ENCODE data around the gene SIK1. TPM values are rescaled to one million over a fixed set of nuclear protein-coding genes. Genes with fewer than 3 reads are reported as not detected.

The SIK1 gene
- total RNA-seq, 1 experiment from 2014 or later = 5.7 TPM

DNA sequence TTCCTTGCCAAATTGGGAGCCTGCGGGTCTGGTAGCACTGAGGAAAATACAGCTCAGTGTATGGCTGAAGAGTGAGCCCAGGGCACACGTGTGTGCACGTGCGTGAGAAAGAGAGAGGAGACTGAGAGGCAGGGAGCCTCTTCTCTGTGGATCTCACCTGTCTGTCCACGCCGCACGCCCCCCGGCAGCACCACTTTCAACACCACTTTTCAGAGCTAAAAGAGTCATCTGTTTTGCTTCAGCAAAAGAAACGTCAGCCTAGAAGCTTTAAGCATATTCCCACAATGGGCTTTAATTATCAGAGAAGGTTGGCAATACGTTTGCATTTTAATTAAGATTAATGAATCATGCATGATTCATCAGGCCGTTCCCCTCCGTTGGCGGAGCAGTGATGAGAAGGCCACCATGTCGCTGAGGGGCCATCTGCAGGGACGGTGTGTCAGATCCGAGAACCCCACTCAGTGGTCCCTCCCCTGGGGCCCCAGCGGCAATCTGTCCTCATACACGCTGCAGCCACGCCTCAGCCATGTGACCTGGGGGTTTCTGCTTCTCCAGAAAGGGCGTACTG is 56.8 kb downstream of the SIK1 start:
- no peak overlapping the region for H4K8ac ChIP-seq (replicated peaks; ENCODE audit: insufficient read length, low read depth, low read length)
- H3K23ac ChIP-seq (ENCODE audit: insufficient read length, low read depth, low read length) = no peak overlapping the region
- no peak overlapping the region; the same call in 1 of the 2 replicates for H3K14ac ChIP-seq (ENCODE audit: insufficient read depth, low read length)
- peaks cover 23 to 33% of the 10 kb centered on the region in 2 experiments for H3K4me1 Mint-ChIP-seq
- peak overlapping the region; percentile 8 for H3K18ac ChIP-seq (ENCODE audit: insufficient read length, low read depth, low read length)
- H3K4me2 ChIP-seq (ENCODE audit: insufficient read depth, insufficient read length, low read length) = no peak overlapping the region
- H3K9me3 ChIP-seq (ENCODE audit: control insufficient read depth, low read depth, low read length) = no peaks in the 10 kb centered on the region
- no peaks in the 10 kb centered on the region for H3K27me3 ChIP-seq (ENCODE audit: insufficient read depth, low read length)
- no peaks in the 10 kb centered on the region for H3K79me1 ChIP-seq (ENCODE audit: insufficient read depth, low read depth, low read length, poor library complexity, severe bottlenecking)
- H3T11ph ChIP-seq (ENCODE audit: low read length) = no peak overlapping the region
- H3K56ac ChIP-seq (ENCODE audit: insufficient read length, low read depth, low read length) = no peak overlapping the region
- peaks cover 5% of the 10 kb centered on the region; the same call in 1 of the 2 replicates for H3K27me3 Mint-ChIP-seq (ENCODE audit: low read depth)
- H3K23me2 ChIP-seq (ENCODE audit: insufficient read length, low read depth, low read length, poor library complexity, severe bottlenecking) = no peaks in the 10 kb centered on the region
- H2BK20ac ChIP-seq (ENCODE audit: low read depth, low read length, poor library complexity, severe bottlenecking) = no peak overlapping the region
- WGBS (ENCODE audit: extremely low coverage, insufficient read length, low lambda C conversion rate) = no CpG with 5 or more reads among the region's 20 CpGs
- no peak overlapping the region for H2BK120ac ChIP-seq (ENCODE audit: low read depth, low read length, poor library complexity, severe bottlenecking)
- H3K36me3 Mint-ChIP-seq (ENCODE audit: insufficient read depth in 1 of 3, low read depth in 3 of 3) = no peaks in the 10 kb centered on the region; a peak in 1 of 7 replicates
- H4K91ac ChIP-seq (ENCODE audit: insufficient read length, low read depth, low read length) = no peak overlapping the region
- H3K4me1 ChIP-seq (ENCODE audit: insufficient read depth, low read length) = peaks cover 4% of the 10 kb centered on the region; the same call in 1 of the 2 replicates
- no peak overlapping the region for H4K5ac ChIP-seq (ENCODE audit: insufficient read length, low read depth, low read length)
- no peak overlapping the region for H3K9ac ChIP-seq (ENCODE audit: extremely low read depth, insufficient read length, low read length)
- H2BK5ac ChIP-seq (ENCODE audit: insufficient read length, low read length) = no peak overlapping the region
- no peaks in the 10 kb centered on the region for H3K79me2 ChIP-seq (ENCODE audit: insufficient read depth, low read length)
- no peak overlapping the region for H2AFZ ChIP-seq (ENCODE audit: low read length)
- no peak overlapping the region for H2AK5ac ChIP-seq (ENCODE audit: insufficient read length, low read length)
- no peak overlapping the region for H3K4ac ChIP-seq (ENCODE audit: low read depth, low read length)
- no peak for DNase-seq
- H2BK12ac ChIP-seq (ENCODE audit: insufficient read length, low read depth, low read length) = no peak overlapping the region
- no peaks in the 10 kb centered on the region for H4K20me1 ChIP-seq (ENCODE audit: control insufficient read depth, insufficient read depth, insufficient read length)
- H3K27ac ChIP-seq (ENCODE audit: insufficient read length, low read depth, low read length) = no peak overlapping the region
- H3K27ac Mint-ChIP-seq = peak overlapping the region in 2 of 3 experiments; percentile 79 to 82; a peak in 2 of 7 replicates
- no peak overlapping the region for H2BK15ac ChIP-seq (ENCODE audit: low read depth, low read length)
- H3K4me3 Mint-ChIP-seq = no peak overlapping the region
- TF ChIP-seq, protein P1, sequence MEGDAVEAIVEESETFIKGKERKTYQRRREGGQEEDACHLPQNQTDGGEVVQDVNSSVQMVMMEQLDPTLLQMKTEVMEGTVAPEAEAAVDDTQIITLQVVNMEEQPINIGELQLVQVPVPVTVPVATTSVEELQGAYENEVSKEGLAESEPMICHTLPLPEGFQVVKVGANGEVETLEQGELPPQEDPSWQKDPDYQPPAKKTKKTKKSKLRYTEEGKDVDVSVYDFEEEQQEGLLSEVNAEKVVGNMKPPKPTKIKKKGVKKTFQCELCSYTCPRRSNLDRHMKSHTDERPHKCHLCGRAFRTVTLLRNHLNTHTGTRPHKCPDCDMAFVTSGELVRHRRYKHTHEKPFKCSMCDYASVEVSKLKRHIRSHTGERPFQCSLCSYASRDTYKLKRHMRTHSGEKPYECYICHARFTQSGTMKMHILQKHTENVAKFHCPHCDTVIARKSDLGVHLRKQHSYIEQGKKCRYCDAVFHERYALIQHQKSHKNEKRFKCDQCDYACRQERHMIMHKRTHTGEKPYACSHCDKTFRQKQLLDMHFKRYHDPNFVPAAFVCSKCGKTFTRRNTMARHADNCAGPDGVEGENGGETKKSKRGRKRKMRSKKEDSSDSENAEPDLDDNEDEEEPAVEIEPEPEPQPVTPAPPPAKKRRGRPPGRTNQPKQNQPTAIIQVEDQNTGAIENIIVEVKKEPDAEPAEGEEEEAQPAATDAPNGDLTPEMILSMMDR (conservative IDR thresholded peaks at IDR 0.05) = no peak
- H3K9me3 Mint-ChIP-seq = peaks cover 0 to 3% of the 10 kb centered on the region in 2 experiments; a peak in 2 of 5 replicates

Measured in H9 (cell line).